Osteocyte (in vitro differentiated cells): ENCODE results near the gene NXT2. TPM values are rescaled to one million over a fixed set of nuclear protein-coding genes. Genes with fewer than 3 reads are reported as not detected.

Source experiments
- DNase-seq: peaks from one replicate; pipeline ENCODE4 v3.0.0; 2021; ENCODE audit warnings: mixed read lengths; ENCODE audit not compliant: unreplicated experiment; ENCODE audit errors: extremely low spot score
- H3K27ac Mint-ChIP-seq: one replicate; pipeline ENCODE4 v1.8.0; 2021; ENCODE audit warnings: mild to moderate bottlenecking, mixed read lengths; ENCODE audit not compliant: unreplicated experiment
- H3K27me3 Mint-ChIP-seq: one replicate; pipeline ENCODE4 v1.8.0; 2021; ENCODE audit warnings: mixed read lengths; ENCODE audit not compliant: unreplicated experiment
- H3K36me3 Mint-ChIP-seq: one replicate; pipeline ENCODE4 v1.8.0; 2021; ENCODE audit warnings: mixed read lengths; ENCODE audit not compliant: unreplicated experiment
- H3K4me1 Mint-ChIP-seq: one replicate; pipeline ENCODE4 v1.8.0; 2021; ENCODE audit warnings: mixed read lengths; ENCODE audit not compliant: unreplicated experiment
- H3K4me3 Mint-ChIP-seq: one replicate; pipeline ENCODE4 v1.8.0; 2021; ENCODE audit warnings: mild to moderate bottlenecking, moderate library complexity, mixed read lengths; ENCODE audit not compliant: unreplicated experiment
- H3K9me3 Mint-ChIP-seq: one replicate; pipeline ENCODE4 v1.8.0; 2021; ENCODE audit warnings: mixed read lengths; ENCODE audit not compliant: unreplicated experiment
- CTCF ChIP-seq: fragments of 200-600 bp; sonication (generic); IDR thresholded peaks from 2 replicates; pipeline ENCODE4 v1.5.0; 2021; ENCODE audit warnings: antibody characterized with exemption, mild to moderate bottlenecking, moderate library complexity
- total RNA-seq: library from RNA; stranded (reverse); gene quantifications from 2 replicates; pipeline ENCODE4 v1.2.1, GENCODE V29; 2021

Gene NXT2
- total RNA-seq, 1 donor from 2014 or later: 13.2 TPM

DNA sequence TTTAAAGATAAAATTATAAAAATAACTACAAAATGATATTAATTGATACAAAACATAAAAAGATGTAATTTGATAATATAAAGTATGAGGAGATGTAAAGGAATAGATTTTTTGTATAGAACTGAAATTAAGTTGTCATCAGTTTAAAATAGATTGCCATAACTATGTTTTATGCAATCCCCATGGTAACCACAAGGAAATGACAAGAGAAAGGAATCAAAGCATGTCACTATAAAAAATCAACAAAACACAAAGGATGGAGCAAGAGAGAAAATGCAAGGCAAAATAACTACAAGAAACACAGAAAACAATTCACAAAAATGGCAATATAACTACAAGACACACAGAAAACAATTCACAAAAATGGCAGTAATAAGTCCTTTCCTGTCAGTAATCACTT, 27.7 kb upstream of the NXT2 start:
- Mint-ChIP-seq H3K4me1 (no peaks in the 10 kb centered on the region), H3K9me3 (no peaks in the 10 kb centered on the region), H3K4me3 (no peak overlapping the region), H3K36me3 (no peaks in the 10 kb centered on the region), H3K27me3 (peaks cover 42% of the 10 kb centered on the region), H3K27ac (no peak overlapping the region)
- no peak for TF ChIP-seq CTCF
- DNase-seq: no peak

GRCh38 chrX:109511113-109511512, 25.5 kb upstream of the NXT2 start:
- no peak for TF ChIP-seq CTCF
- Mint-ChIP-seq H3K4me1 (no peaks in the 10 kb centered on the region), H3K36me3 (no peaks in the 10 kb centered on the region), H3K4me3 (no peak overlapping the region), H3K9me3 (no peaks in the 10 kb centered on the region), H3K27ac (no peak overlapping the region), H3K27me3 (peaks cover 58% of the 10 kb centered on the region)
- no peak for DNase-seq

GRCh38 chrX:109519001-109519400, 17.6 kb upstream of the NXT2 start:
- H3K27me3 Mint-ChIP-seq: peaks cover 68% of the 10 kb centered on the region
- H3K4me3 Mint-ChIP-seq: no peak overlapping the region
- no peak for DNase-seq
- no peak overlapping the region for H3K27ac Mint-ChIP-seq
- TF ChIP-seq CTCF: no peak
- H3K9me3 Mint-ChIP-seq: no peaks in the 10 kb centered on the region
- no peaks in the 10 kb centered on the region for H3K36me3 Mint-ChIP-seq
- H3K4me1 Mint-ChIP-seq: no peaks in the 10 kb centered on the region

- no peaks in the 10 kb centered on the region for H3K36me3 Mint-ChIP-seq
- no peaks in the 10 kb centered on the region for H3K9me3 Mint-ChIP-seq
- no peak overlapping the region for H3K4me3 Mint-ChIP-seq
- TF ChIP-seq CTCF: no peak
- DNase-seq: no peak
- peaks cover 11% of the 10 kb centered on the region for H3K4me1 Mint-ChIP-seq
- peaks cover 20% of the 10 kb centered on the region for H3K27me3 Mint-ChIP-seq
- H3K27ac Mint-ChIP-seq: no peak overlapping the region
Observed at GRCh38 chrX:109533005-109533404, 3.6 kb upstream of the NXT2 start.

- H3K27me3 Mint-ChIP-seq: peaks cover 19% of the 10 kb centered on the region
- DNase-seq: no peak
Observed at GRCh38 chrX:109533631-109534030, 3.0 kb upstream of the NXT2 start.

More at GRCh38 chrX:109533631-109534030, 3.0 kb upstream of the NXT2 start:
- Mint-ChIP-seq H3K4me3 (no peak overlapping the region), H3K36me3 (no peaks in the 10 kb centered on the region), H3K9me3 (no peaks in the 10 kb centered on the region), H3K4me1 (peaks cover 14% of the 10 kb centered on the region), H3K27ac (no peak overlapping the region)
- TF ChIP-seq CTCF: no peak
